SH-SY5Y (cell line): ENCODE measurements around the gene IDH1.

Source experiments
- GATA2 ChIP-seq: IDR thresholded peaks from 2 replicates; pipeline ENCODE4 v1.6.1; 2011; ENCODE audit warnings: mild to moderate bottlenecking, low read depth, low read length
- GATA3 ChIP-seq: IDR thresholded peaks from 2 replicates; pipeline ENCODE4 v1.6.1; 2011; ENCODE audit warnings: low read depth, mild to moderate bottlenecking, low read length, moderate library complexity

GRCh38 chr2:208192611-208193236 is 62.1 kb downstream of the IDH1 start:
- no peak for TF ChIP-seq GATA2
- TF ChIP-seq GATA3, result no peak
